Measurements from ENCODE around the gene FKBP6.
A peak's percentile ranks its signal among the peaks of the same experiment; 100 is the strongest.
"Not testable (repeated sequence)": the region's sequence is repeated elsewhere in the genome, so short reads cannot be mapped to it uniquely, and the experiment has no call there.

The FKBP6 gene, protein sequence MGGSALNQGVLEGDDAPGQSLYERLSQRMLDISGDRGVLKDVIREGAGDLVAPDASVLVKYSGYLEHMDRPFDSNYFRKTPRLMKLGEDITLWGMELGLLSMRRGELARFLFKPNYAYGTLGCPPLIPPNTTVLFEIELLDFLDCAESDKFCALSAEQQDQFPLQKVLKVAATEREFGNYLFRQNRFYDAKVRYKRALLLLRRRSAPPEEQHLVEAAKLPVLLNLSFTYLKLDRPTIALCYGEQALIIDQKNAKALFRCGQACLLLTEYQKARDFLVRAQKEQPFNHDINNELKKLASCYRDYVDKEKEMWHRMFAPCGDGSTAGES

DNA sequence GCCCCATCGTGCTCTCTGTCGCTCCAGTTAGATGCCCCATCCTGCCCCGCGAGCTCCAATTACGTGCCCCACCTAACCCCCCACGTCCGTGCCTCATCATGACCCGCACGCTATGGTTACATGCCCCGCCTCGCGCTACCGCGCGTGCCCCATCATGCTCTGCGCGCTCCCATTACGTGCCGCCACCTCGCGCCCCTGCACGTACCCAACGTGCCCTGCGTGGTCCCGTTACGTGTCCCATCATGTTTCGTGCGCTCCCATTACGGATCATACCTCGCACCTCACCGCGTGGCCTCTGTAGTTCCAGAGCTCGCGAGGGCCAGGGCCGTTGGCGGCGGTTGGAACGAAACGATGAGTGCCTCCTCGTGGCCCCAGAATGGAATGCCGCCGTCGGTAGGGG lies at the start of gene FKBP6, which contains the start of gene TRIM50:
Gene FKBP6 (plus strand): TSS at position 240 of the 400 bp plus-strand sequence. CDS start 268 bp downstream, outside the sequence.
Gene TRIM50 (minus strand): TSS at position 161 of the 400 bp plus-strand sequence. CDS start 3,295 bp downstream, outside the sequence.
- not testable (repeated sequence) for DNase-seq (ENCODE audit: low read depth in 2 of 2)

DNA sequence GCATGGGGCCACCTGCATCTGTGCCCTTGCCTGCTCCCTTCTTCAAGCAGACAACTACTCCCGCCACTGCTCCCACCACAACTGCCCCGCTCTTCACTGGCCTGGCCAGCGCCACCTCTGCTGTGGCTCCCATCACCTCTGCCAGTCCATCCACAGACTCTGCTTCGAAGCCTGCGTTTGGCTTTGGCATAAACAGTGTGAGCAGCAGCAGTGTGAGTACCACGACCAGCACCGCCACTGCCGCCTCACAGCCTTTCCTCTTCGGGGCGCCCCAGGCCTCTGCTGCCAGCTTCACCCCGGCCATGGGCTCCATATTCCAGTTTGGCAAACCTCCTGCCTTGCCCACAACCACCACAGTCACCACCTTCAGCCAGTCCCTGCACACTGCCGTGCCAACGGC lies 30.7 kb upstream of the FKBP6 start:
- not testable (repeated sequence) for DNase-seq (ENCODE audit: low read depth in 2 of 2)

DNA sequence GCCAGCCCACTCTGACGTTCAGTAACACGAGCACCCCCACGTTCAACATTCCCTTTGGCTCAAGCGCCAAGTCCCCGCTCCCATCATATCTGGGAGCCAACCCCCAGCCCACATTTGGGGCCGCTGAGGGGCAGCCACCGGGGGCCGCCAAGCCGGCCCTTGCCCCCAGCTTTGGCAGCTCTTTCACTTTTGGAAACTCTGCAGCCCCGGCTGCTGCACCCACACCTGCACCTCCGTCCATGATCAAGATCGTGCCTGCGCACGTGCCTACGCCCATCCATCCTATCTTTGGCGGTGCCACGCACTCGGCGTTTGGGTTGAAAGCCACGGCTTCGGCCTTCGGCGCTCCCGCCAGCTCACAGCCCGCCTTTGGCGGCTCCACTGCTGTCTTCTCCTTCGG lies 30.3 kb upstream of the FKBP6 start:
- DNase-seq (ENCODE audit: low read depth in 2 of 2), result not testable (repeated sequence)

DNA sequence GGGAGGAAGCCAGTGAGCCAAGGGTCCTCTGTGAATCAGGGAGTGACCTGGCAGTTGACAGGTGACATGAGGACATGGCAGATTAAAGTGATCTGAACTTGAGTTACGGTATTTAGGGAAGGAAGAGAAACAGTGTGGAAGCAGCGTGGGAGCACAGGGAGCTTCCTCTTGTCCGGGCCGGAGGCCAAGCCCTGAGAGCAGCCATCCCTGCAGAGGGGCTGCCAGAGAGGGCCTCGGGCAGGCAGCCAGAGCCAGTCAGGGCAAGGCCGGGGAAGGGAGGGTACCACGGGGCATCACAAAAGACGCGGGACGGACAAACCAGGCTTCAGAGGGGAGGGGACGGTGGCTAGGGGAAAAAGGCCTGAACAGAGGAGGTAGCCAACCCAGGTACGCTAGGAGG lies 28.1 kb upstream of the FKBP6 start:
- DNase-seq (ENCODE audit: low read depth in 2 of 2), result not testable (repeated sequence)

DNA sequence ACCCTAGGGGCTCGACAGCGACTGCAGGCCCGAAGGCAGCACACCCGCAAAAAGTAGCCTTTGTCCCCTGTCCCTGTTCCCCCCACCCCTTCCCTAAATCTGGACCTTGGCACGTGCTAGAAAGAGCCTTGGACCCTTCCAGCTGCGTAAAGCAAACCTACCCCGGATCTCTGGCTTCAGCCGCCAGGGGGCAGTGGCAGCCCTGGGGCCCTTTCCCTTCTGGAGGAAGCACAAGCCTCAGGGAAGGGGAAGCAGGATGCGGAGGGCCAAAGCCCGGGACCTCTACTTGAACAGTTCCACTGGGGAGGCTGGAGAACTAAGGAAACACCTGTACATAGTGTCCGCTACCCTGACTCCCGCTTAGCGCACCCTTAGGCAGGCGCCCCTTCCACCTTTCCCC lies 26.9 kb upstream of the FKBP6 start:
- DNase-seq (ENCODE audit: low read depth in 2 of 2), result not testable (repeated sequence)

DNA sequence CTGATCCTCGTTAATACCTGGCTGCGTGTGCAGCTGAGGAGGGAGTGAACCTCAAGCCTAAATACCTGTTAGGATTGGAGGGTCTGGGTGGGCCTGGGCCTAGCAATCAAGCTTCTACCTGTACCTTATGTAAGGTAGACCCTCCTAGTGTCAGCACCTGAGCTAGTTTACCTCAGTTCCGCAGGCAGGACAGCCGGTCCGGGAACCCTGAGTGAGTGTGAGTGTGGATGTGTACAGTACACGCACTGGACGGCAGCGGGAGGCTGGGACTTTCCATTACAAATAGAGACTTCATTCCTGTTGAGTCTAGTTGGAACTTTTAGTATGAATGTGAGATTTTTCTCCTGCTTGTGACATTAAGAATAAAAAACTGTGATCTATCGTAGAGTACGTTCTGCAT lies 25.1 kb upstream of the FKBP6 start:
- DNase-seq (ENCODE audit: low read depth in 2 of 2), result not testable (repeated sequence)

DNA sequence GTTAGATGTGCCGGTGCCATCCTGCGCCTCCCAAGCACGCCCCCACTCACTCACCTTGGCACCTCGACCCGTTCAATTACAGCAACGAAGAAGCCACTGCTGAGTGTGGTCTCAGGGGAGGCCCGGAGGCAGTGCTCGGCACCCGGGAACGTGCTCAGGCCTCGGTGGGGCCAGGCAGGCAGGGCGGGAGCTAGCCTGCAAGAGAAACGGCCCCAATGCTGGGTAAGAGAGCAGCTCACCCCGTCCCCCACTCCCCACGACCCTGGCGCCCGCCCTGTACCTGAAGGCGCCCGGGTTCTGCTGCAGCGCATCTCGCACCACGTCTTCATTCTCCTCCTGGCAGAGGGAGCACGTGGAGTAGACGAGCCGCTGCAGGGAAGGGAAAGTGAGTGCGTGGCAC lies 24.4 kb upstream of the FKBP6 start:
- no peak for DNase-seq (ENCODE audit: low read depth in 2 of 2)

DNA sequence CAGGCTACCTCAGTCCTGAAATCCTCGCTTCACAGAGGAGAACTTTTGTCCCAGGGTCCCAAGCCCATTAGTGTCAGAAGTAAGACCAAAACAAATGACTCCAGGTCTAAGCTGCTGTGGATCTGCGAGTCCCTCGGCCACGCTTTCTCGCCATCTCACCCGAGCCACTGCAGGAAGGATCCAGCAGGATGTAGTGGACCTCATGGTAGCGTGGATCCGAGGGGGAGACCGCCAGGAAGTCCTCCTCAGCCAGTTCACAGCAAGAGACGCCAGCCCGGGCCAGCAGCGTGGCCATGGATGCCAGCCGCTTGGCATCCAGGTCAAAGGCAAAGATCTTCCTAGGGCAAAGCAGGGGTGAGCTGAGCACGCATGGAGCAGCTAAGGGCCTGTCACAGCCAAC lies 23.9 kb upstream of the FKBP6 start:
- no peak for DNase-seq (ENCODE audit: low read depth in 2 of 2)

DNA sequence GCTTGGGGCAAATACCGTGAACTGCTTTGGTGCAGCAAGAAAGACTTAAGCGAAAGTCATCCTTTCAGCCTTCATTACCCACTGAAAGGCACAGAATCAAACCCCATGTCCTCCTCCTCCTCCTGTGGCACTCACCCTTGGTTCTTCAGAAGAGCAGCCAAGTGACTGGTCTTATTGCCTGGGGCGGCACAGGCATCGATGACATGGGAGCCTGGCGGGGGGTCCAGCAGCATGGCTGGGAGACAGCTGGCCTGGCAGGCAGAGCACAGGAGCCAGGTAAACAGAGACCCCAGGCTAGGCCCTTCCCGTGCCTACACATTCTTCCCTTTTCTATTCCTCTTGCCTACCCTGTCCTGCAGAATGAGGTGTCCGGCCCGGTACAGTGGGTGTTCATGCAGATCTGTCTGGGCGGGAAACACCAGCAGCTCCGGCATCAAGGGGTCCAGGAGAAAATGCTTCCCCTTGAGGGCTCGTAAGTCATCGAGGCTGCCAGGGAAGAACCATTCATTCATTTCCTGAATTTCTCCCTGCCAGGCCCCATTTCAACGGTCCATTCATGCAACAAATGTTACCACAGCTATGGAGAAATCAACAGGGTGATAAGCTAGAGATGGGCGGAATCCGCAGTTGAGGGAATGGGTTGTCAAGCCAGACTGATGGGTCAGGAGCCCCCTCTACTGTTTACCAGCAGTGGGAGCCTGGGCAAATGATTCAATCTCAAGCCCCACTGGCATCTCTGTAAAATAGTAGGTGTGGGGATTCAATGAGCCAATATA lies 23.2 kb upstream of the FKBP6 start:
- DNase-seq (ENCODE audit: low read depth in 2 of 2), result not testable (repeated sequence)

DNA sequence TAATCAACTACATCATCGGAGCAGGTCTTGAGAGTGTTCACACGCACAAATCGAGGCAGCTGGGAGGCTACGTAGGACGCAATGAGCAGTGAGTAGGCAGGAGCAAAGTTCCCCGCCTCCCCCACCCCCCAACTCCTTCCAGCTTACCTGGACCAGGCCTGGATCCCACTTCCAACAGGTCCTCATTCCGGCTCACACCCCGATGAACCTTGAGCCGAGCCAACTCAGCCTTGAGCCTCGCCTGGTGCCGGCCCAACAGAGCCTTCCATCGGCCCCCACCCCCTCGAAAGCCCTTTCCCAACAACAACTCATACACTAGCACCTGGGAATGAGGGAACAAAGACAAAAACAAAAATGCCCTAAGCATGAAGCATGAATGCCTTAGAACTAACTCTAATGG lies 20.5 kb upstream of the FKBP6 start:
- no peak for DNase-seq (ENCODE audit: low read depth in 2 of 2)

DNA sequence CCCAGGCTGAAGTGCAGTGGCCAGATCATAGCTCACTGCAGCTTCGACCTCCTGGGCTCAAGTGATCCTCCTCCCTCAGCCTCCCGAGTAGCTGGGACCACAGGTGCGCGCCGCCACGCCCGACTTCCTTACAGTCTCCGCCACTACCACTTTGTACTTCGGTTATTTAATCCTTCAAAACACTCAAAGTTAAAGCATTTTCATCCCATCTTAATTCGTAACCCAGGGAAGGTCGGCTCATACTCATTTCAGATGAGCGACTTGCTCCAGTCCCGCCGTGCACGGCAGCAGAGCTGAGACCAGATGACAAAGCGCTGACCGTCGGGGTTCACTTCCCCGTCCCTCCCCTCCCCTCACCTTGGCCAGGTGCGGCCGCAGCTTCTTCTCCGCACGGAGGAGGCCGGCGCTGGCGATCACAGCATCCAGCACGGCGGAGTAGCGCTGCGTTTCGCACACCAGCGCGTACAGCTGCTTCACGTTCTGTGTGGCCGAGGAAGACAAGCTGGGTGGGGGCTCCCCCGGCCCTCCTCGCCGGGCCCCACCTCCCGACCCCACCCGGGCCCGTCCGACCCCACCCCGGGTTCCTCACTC lies 19.8 kb upstream of the FKBP6 start:
- DNase-seq (ENCODE audit: low read depth in 2 of 2), result no peak

DNA sequence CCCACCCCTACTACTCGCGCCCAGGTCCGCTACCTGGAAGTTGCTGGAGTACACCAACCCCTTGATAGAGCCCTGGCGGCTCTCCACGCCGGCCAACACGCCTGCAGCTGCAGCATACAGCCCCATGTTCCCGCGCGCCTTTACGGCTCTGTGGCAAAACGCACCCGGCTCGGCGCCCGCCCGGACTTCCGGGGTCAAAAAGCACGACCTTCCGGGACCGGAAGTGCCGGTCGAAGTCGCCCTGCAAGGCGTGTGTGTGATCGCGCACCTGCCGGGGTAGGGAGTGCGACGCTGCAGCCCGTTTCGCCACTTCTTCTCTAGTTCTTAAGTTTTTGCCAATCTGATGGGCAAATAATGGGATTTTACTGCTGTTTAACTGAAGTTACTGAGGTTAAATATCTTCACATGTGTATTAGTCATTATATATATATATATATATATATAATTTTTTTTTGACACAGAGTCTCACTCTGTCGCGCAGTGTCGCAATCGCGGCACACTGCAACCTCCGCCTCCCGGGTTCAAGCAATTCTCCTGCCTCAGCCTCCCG lies 19.2 kb upstream of the FKBP6 start, which contains the start of gene NSUN5:
Gene NSUN5 (minus strand): TSS at position 162 of the 550 bp plus-strand sequence. CDS start 36 bp downstream, at position 126.
- peak; percentile 86 to 88 for DNase-seq (ENCODE audit: low read depth in 2 of 2)

DNA sequence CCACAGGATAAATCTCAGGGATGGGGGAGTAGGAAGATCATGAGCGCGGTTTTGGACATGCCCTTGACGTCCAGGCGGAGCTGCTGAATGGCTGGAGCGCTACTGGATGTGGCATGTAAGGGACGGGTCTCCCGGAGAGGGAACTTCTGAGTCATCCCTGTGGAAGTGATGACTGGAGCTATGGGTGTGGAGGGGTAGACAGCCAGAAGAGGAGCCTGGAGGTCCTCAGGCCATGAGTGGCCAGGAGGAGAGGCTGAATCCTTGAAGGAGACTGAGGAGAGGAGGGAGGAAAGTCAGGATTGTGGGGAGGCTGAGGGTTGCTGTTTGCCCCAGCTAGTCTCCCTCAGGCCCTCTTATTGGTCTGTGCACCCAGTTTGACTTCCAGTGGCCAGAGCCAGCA lies 16.5 kb upstream of the FKBP6 start:
- DNase-seq (ENCODE audit: low read depth in 2 of 2), result not testable (repeated sequence)

DNA sequence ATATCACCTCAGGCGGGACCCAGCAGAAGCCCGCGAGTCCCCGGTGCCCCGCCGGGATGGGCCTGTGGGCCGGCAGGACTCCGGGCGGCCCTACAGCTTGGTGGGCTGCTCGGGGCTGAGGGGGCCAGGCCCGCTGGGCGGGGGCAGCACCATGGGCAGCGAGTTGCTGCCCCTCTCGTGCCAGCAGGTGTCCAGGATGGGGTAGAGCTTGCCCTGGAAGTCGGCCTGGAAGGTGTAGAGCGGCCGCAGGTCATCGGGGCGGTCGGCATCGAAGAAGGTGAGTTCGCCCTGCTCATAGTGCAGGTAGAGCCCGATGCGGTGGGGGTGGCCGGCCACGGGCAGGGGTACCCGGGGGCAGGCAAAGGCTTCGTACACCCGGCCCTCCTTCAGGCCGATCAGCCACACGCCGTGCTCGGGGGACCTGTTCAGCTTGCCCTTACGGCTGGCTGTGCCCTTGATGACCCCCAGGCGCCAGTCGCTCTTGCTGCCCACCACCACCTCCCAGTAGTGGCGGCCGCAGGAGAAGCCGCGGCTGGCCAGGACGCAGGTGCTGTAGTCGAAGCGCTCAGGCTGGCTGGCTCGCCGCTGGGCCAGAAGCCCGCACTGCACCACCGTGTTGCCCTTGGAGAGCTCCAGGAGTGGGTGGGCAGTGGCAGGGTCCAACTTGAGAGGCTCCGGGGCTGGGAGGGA lies 15.0 kb upstream of the FKBP6 start:
- no peak for DNase-seq (ENCODE audit: low read depth in 2 of 2)

DNA sequence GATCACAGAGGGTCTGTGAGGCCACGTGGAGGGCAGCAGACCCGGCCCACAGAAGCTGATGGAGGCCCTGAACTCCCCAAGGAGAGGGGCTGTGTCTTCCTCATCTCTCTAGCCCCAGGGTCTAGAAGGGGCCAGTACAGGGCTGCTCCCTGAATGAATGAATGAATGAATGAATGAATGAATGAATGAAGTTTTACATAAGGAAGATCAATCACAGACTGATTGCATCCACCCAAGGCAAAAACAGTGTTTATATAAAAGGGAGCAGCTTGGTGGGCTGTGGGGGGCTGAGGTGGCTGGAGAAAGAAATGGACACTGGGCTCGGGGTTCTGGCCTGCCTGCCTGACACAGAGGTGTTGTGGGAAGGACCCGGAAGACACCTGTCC lies 14.4 kb upstream of the FKBP6 start:
- no peak for DNase-seq (ENCODE audit: low read depth in 2 of 2)

DNA sequence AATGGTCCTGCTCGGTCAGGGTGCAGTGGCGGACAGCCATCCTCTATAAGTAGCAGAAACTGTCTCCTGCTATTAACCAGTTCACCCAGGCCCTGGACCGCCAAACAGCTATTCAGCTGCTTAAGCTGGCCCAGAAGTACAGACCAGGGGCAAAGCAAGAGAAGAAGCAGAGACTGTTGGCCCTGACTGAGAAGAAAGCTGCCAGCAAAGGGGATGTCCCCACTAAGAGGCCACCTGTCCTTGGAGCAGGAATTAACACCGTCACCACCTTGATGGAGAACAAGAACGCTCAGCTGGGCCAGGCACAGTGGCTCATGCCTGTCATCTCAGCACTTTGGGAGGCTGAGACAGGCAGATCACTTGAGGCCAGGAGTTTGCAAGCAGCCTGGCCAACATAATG lies 13.7 kb upstream of the FKBP6 start:
- DNase-seq (ENCODE audit: low read depth in 2 of 2), result no peak

DNA sequence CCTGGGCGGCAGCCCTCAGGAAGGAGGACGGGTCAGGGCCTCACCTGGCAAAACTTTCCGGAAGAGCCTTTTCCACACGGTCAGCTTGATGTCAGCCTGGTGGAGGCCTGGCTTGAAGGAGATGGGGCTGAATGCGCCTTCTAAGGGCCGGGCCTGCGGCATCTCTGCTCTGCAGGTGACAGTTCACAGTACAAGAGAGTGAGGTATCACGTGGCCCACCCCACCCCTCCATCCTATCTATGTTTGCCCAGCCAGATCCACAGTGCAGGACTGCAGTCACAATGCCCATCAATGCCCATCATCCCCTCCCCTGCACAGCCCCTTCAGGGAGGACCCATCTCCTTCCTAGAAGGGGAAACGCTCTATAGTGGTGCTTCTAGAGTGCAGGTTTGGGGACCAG lies 11.4 kb upstream of the FKBP6 start:
- no peak for DNase-seq (ENCODE audit: low read depth in 2 of 2)

DNA sequence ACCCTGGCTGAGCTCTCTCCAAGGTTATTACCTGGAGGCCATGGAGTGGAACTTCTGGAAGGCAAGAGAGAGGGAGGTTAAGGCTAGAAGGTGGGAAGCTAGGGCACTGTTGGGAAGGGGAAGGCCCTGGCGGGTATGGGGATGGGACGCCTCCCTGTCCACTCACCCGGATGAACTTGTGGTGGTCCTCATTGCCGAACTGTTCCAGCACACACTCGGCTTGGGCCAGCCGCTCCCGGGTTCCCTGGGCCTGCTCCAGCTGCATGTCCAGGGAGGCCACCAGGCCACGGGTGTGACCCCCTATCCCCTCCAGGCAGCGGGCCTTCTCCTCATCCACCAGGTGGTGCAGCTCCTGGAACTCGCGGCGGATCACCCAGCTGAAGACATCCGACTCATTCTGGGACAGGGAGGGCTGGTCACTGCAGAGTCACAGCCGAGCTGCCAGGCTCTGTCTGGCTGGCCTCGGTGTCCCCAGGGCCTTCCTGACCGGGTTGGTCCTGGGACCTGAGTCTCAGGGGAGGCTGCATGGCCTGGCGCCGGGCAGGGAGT lies 9.2 kb upstream of the FKBP6 start:
- not testable (repeated sequence) for DNase-seq (ENCODE audit: low read depth in 2 of 2)

DNA sequence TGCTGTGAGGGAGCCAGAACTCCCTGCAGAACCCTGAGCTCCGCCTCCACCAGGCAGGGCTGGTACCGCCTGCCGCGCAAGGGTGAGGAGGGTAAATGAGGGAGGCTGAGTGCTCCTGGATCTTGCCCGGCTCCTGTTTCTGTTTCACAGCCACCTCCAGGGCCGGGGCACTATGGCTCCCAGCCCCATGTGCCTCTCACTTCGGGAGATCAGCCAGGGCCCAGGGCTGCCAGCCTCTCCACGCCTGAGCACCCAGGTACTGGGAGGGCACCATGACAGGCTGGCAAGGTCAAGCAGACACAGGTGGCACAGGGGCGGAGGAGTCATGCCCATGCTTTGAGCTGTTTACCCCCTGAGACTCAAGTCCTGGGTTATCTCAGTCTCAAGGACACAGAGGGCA lies 8.4 kb upstream of the FKBP6 start:
- not testable (repeated sequence) for DNase-seq (ENCODE audit: low read depth in 2 of 2)

DNA sequence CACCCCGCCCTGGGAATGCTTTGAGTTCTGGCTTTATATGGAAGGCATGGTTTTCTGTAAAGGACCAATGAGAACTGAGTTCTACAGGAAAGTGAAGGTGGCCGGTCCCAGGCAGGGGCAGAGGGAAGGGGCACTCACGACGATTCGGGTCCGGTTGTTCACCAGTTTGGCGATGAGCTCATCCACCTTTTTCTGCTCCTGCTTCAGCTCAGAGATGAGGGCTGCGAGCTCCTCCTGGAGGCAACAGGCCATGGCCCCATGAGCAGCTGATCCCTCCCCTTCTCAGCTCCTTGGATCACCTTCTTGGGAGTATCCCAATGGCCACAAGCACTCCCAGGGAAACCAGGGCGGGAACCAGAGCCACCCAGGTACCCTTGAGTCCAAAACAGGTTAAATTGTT lies 8.0 kb upstream of the FKBP6 start:
- DNase-seq (ENCODE audit: low read depth in 2 of 2), result not testable (repeated sequence)

DNA sequence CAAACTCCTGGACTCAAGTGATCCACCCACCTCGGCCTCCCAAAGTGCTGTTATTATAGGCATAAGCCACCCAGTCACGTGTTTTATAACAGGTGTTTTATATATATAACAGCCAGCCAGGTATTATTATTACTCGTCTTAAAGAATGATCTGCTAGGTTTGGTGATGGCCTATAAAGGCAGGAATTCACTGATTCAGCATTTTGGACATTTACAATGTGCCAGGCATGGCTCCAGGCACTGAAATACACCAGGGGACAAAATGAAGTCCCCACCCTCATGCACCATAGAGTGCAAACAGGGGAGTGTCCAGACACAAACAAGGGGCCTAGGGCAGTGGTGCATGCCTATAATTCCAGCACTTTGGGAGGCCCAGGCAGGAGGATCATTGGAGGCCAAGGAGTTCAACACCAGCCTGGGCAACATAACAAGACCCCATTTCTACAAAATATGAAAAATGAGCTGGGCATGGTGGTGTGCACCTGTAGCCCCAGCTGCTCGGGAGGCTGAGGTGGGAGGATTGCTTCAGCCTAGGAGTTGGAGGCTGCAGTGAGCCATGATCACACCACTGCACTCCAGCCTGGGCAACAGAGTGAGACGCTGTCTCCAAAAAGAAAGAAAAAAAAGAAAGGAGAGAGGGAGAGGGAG lies 4.4 kb upstream of the FKBP6 start:
- DNase-seq (ENCODE audit: low read depth in 2 of 2), result not testable (repeated sequence)
